Embryonic facial prominence (tissue), 1 donor: ENCODE data around the gene DCAKD.

ENCODE experiments used
- DNase-seq: peaks from one replicate; pipeline ENCODE4 v3.0.0-alpha.2; 2016; ENCODE audit errors: extremely low spot score

Gene DCAKD

DNA sequence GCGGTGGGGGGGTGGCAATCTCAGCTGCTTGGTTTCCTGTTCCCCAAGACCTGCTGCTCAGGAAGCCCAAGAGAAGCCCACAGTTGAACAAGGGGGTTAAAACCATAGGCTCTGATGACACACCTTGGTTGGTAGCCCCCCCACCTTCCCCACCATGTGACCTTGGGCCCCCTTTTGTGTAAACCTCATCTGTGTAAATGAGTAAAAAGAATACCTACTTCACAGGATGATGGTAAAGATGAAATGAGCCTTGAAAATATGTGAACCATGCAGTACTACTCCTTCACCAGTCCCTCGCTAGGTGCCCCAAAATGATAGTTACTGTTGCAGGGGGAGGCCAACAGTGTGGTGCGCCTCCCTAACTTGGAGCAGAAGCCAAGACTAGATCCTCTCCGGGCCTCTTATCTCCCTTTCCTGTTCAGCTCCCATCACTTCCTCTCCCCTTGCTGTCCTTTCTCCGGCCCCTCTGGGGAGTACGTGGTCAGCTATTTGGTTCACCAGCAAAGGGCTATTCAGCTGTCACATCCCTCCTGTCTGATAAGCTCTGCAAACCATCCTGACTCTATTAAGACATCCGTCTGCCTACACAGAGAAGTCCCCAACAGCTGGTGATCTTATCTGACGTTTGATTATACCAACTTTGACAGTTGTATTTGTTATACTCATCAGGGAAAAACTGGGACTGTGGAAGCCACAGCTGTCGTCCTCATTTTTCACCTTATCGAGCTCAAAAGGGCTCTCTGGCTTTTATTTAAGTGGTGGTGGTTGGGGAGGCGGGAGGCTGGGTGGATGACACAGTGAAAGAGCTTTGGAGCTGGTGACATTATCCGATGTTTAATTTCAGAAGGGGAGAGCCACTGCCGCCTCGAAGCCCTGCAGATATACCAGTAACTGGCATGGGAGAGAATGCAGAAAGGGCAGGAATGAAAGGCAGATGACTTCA is 19.9 kb downstream of the DCAKD start:
- DNase-seq = no peak

GRCh38 chr17:45030733-45031132 is 20.7 kb downstream of the DCAKD start:
- no peak for DNase-seq

GRCh38 chr17:45029758-45030423 is 21.5 kb downstream of the DCAKD start:
- no peak for DNase-seq

- no peak for DNase-seq
Observed at GRCh38 chr17:45029096-45029495, 22.3 kb downstream of the DCAKD start.

DNA sequence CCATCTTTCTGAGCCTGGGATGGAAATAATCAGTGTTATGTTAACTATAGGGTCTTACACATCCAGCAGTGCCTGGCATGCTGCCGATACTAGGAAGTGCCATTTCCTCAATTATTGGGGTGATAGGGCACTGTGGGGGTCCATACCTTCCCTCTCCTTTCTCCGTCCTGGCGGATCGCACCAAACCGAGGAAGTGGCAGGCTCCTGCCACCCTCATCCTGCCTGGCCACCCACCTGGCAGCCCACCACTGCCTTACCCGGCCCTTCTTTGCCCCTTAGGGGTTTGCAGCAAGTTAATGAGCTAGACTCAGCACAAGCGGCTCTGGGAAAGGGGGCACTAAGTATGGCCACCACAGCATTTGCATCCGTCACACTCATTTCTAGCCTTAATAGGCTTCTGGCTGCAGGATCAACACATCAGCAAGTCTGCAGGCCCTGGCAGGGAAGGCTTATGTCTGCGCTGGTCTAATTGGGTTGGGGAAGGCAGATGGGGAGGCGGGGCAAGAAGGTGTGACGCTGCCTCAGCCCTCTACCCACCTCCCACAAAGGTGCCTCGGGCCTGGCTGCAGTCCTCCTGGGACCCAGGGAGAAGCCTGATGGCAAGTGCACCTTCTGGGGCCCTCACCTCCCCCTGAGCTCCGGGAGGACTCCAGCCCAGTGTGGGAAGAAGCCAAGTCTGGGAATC is 28.6 kb downstream of the DCAKD start:
- DNase-seq = no peak

- no peak for DNase-seq
Observed at GRCh38 chr17:45022288-45022648, 29.2 kb downstream of the DCAKD start.

DNA sequence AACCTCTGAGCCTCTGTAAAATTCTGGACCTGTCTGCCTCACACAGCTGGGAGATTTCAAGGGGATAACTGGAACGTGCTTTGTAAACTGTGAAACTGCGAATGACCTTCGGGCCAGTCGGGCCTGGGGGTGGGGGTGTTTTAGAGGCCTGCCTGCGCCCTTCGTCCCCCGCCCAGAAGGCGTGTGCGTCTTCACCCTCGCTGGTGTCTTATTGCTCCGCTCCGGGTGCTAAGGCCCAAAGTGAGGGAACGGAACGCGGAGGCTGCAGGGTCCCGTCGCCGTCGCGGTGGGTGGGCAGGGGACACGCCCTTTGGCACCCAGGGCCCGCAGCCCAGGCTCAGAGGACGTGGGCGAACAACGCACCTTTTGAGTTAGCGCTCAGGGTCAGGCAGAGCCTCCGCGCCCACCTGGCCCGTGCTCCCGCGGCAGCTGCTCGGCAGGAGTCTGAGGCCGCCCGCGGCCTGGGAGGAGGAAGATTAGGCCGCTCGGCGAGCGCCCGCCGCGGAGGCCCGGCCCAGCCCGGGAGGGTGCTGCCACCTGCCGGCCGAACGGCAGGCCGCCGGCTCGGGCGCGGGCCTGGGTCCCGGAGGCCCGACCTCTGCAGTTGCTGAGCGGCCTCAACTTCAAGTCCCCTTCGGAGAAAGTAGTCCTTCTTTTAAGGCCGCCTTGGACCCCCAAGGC is 29.7 kb downstream of the DCAKD start:
- no peak for DNase-seq

DNA sequence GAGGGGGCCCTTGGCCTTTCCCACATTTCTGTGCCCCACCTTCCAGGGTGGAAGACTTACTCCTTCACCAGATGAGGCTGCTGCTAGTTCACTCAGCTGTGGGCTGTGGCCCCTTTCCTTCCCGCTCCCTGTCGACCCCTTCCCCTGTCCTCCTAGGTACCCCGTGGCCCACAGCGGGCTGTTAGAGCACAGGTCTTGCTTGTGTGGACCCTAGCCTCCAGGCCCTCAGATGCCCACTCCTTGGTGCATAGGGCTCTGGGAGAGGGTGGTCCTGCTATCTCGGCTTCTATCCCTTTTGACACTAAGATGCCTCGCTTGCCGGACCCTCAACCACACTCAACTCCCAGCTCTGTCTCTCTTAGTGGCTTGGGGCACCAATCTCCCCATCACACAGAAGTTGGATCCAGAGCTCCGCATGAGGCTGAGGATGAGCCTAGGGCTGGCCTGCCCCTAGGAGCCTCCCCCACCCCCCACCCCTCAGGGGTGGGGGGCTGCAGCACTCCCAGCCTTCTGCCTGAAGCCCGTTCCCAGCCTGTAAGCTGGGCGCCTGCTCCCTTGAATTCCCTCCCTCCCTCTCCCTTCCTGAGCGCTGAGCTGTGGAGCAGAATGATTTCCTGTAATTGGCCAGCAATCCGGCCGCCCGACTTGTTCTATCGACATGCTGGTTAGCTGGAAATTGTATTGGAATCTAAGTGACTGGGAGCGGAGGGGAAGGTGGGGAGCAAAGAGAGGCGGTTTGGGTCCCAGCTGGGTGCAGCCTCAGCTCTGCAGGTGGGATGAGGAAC is 30.9 kb downstream of the DCAKD start:
- DNase-seq = no peak

DNA sequence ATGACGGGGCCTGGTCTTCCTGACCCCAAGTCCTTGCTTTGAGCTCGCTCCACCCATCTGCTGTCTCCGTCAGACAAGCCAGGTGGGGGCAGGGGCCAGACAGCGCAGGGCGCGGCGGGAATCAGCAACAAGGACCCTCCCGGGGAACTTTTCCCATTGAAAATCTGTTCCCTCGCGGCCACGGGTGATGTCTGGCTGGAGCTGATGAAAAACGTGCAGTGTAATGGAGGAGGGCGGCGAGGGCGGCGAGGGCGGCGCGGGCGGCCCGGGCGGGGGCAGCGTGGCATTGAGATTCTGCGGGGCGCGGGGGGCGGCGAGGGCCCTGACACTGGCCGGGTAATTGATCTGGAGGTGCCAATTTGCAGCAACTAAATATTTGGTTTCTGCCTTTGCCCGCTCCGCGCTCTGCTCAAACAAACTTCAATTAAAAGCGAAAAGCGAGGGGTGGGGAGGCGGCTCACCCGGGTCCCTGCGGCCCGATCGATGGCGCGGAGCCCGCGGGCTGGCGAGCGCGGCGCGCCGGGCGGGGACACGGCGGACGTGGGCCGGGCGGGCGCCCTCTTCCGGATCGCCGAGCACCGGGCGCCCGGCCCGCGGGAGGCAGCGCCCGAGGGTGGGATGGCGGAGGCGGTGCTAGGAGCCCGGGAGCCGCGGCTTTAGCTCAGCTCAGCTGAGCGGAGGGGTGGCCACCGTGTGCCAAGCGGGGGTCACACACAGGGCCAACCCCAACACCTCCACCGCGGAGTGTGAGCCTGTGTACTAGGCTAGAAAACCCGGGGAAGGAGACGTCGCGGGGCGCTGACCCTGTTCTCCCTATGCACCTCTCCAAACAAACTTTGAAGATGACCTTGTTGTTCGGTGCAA is 32.4 kb downstream of the DCAKD start:
- DNase-seq = no peak

DNA sequence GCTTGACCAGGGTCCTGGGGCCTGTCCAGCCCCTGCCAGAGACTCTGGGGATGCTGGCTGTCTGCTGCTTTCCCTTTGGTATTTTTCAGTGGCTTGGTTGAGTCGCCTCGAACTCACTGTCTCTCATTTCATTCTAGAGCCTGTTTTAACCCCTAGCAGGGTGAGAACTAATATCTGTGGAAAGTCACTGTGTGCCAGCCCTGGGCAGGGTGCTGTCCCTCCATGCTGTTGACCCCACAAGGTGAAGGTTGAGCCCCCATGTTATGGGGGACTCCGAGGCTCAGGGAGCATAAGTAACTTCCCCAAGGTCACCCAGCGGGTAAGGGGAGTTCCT is 33.0 kb downstream of the DCAKD start:
- no peak for DNase-seq

GRCh38 chr17:45016823-45017222 is 34.6 kb downstream of the DCAKD start:
- no peak for DNase-seq

DNA sequence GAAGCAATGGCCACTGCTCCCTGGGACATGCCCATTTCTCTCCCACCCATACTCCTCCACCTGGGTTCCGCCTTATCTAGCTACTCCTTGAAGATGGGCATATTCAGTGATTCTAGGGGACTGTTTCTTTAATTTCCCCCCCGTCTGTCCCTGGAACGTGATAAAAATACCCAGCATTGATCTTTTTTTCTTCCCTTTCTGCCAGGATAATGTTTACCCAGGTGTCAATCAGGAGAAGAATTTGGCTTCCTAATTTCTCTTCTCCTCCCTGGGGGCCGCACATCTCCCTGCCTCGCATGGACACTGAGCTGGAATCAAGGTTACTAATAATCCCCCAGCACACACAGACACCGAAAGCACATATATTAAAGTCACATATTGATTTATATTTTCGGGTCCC is 35.2 kb downstream of the DCAKD start:
- no peak for DNase-seq

DNA sequence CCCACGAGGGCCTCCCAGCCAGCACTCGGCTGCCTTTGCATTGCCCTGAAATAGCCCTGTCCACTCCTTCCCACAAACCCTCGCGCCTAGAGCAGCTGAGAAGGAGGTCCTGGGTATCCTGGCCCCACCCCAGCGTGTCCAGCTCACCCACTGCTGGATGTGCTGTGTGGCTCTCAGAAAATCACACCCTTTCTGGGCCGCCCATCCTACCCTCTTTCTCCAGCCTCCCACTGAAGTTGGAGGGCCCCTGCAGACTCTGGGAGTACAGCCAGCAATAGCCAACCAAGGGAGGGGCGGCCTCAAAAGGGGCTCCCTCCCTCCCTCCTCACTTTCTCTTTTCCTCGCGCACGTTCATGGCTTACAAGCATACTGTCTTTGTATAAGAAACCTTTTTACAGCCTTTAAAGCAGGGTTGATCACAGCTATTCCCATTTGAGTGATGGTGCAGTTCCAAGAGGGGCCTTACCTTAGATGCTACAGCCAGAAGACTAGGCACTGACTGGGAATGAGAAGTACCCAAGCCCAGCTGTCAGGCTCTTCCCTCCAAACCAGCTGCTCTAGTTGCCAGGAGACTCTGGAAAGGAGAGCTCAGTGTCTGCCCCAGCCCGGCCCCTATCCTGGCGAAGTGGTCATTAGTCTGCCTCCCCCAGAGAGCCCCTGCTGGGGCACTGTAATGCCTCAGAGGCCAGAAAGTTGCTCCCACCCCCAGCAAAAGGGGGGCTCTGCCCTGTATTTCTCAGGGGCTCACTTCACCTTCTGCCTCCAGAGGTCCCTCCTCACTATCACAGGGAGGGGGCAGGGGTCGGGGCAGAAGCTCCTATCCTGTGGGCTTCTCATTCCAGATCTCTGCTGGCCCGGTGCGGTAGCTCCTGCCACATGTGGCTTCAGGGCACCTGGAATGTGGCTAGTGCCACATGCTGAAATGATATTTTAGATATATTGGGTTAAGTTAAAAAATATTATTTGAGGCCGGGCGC is 38.1 kb downstream of the DCAKD start:
- no peak for DNase-seq

DNA sequence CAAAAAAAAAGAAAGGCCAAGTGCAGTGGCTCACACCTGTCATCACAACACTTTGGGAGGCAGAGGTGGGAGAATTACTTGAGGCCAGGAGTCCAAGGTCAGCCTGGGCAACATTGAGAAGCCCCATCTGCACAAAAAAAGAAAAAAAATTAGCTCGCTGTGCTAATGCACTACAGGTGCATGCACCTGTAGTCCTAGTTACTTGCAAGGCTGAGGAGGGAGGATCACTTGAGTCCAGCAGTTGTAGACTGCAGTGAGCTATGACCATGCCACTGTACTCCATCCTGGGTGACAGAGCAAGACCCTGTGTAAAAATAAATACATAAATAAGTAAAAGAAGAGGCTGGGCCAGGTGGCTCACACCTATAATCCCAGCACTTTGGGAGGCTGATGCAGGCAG is 39.7 kb downstream of the DCAKD start:
- DNase-seq = no peak

DNA sequence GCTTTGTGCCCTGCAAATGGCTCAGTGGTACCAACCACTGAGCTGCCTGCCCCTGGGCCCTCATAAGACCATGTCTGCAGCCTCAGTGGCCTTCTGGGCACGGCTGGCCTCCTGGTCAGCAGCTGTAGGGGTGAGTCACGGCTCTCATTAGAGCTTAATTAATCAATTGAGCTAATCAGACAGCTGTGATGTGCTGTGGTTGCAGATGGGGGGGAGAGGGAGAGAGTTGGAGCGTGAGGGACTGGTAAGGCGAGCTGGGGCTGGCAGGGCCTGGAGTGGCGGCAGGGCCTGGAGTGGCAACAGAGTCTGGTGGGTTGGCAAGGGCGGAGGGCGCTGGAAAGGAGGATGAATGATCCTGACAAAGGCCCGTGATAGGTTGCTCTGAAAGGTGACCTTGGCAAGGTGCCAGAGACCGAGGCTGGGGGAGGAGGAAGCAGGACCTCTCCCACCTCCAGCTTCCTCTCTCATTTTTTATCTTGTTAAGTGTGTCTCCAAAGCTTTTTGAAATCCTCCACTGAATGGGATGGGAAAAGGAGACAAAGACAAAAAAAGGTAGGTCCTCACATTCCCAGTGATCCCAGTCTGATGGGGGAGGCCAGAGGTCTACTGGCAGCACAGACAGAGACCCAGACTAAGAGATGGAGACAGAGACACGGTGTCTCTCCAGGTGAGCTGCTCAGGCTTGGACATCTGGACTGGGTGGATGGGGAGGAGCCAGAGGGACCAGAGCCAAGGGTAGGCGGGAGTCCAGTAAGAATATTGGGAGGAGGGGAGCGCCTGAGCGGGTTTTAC is 41.6 kb downstream of the DCAKD start:
- DNase-seq = no peak

- no peak for DNase-seq
Observed at GRCh38 chr17:45008216-45008615, 43.2 kb downstream of the DCAKD start.

DNA sequence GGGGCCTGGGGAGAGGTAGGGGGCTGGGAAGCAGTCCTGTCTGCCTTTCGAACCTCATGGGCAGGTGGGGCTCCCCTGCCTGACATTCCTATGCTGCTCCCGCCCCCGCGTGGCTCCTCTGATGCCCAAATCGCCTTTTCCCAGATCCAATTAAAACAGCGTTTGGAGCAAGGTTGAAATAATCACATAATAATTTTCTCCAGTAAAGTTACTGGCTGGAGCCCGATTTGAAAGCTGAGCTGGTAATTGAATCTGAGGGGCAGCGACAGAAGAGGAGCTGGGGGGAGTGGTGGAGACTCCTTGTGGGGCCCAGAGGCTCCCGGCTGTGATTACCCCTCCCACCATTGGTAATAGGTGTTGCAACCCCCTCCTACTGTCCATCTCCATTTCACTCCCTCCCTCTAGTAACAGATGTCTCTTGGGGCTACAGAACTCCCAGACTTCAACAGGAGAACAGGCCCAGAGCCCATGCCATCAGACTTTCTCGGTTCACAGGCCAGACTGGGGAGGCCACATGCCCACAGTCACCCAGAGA is 44.4 kb downstream of the DCAKD start:
- DNase-seq = no peak

DNA sequence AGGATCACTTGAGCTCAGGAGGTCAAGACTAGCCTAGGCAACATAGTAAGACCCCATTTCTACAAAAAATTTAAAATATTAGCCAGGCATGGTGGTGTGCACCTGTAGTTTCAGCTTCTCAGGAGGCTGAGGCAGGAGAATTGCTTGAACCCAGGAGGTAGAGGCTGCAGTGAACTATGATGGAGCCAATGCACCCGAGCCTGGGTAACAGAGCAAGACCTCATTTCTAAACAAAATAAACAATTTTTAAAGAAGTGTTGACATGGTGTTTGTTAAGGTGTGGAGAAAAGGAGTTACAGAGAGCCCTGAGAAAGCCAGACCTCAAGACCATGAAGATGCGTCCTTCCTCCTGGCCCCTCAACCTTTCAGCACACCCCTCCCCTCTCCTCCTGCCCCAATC is 45.7 kb downstream of the DCAKD start:
- no peak for DNase-seq
